ENCODE data around the gene ABCB11.

DNA sequence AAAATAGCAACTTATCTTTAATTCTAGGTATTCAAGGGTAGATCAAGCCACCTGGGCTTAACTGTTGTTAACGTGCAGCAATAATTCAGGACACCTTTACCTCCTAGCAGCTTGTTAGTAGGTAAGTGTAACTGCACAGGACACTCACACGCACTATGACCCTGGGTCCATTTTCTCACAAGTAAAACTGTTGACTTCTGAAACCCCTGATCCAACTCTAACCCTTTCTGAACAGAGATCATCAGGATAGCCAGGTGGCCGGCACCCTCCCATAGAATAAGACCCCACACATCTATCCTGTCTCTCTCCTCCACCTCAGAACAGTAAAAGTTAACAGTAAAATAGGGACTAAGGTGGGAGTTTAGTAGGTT, 141.5 kb downstream of the ABCB11 start:
- TF ChIP-seq, protein P1, sequence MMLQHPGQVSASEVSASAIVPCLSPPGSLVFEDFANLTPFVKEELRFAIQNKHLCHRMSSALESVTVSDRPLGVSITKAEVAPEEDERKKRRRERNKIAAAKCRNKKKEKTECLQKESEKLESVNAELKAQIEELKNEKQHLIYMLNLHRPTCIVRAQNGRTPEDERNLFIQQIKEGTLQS (IDR thresholded peaks at IDR 0.05; ENCODE audit: borderline replicate concordance, extremely low read depth, low read depth, low read length) = no peak
- no peak for TF ChIP-seq POLR2A (IDR thresholded peaks at IDR 0.05; ENCODE audit: low read depth, low read length)
- TF ChIP-seq, protein P2, sequence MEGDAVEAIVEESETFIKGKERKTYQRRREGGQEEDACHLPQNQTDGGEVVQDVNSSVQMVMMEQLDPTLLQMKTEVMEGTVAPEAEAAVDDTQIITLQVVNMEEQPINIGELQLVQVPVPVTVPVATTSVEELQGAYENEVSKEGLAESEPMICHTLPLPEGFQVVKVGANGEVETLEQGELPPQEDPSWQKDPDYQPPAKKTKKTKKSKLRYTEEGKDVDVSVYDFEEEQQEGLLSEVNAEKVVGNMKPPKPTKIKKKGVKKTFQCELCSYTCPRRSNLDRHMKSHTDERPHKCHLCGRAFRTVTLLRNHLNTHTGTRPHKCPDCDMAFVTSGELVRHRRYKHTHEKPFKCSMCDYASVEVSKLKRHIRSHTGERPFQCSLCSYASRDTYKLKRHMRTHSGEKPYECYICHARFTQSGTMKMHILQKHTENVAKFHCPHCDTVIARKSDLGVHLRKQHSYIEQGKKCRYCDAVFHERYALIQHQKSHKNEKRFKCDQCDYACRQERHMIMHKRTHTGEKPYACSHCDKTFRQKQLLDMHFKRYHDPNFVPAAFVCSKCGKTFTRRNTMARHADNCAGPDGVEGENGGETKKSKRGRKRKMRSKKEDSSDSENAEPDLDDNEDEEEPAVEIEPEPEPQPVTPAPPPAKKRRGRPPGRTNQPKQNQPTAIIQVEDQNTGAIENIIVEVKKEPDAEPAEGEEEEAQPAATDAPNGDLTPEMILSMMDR (IDR thresholded peaks at IDR 0.05 in 2 of 3, conservative IDR thresholded peaks at IDR 0.05 in 1 of 3; ENCODE audit: control insufficient read depth in 2 of 3, extremely low read depth in 1 of 3, insufficient read depth in 1 of 3, low read depth in 3 of 3, low read length in 3 of 3) = no peak

All from GM12878 (cell line).